Upper lobe of left lung (tissue), 6 donors: Measurements from ENCODE around the gene NRXN3. TPM values are rescaled to one million over a fixed set of nuclear protein-coding genes. Genes with fewer than 3 reads are reported as not detected.

Source experiments
- ATAC-seq, 2 donors: fragments of 200-7000 bp; cut with Tn5 transposase; one replicate each; pipeline ENCODE4 v1.9.1; 2022; ENCODE audit warnings: mild to moderate bottlenecking in 2 of 2, moderate library complexity in 2 of 2; ENCODE audit not compliant: low FRiP score in 2 of 2
- DNase-seq, 2 donors: peaks; one replicate each; pipeline ENCODE4 v3.0.0-alpha.2; 2019 to 2020
- H3K27ac ChIP-seq, 4 donors: fragments of 200-600 bp; sonication (generic); one replicate each; pipeline ENCODE4 v1.5.1; 2016 to 2019
- H3K27me3 ChIP-seq, 4 donors: fragments of 200-600 bp; sonication (generic); one replicate each; pipeline ENCODE4 v1.5.1; 2017 to 2019
- H3K36me3 ChIP-seq, 4 donors: fragments of 200-600 bp; sonication (generic); one replicate each; pipeline ENCODE4 v1.5.1; 2016 to 2019
- H3K4me1 ChIP-seq, 4 donors: fragments of 200-600 bp; sonication (generic); one replicate each; pipeline ENCODE4 v1.5.1; 2018 to 2019
- H3K4me3 ChIP-seq, 4 donors: fragments of 200-600 bp; sonication (generic); one replicate each; pipeline ENCODE4 v1.5.1; 2017 to 2019; ENCODE audit warnings: mild to moderate bottlenecking in 2 of 4, moderate library complexity in 1 of 4
- H3K9me3 ChIP-seq, 4 donors: fragments of 200-600 bp; sonication (generic); one replicate each; pipeline ENCODE4 v1.5.1; 2018 to 2019
- EP300 ChIP-seq, 4 donors: sonication (generic); formaldehyde crosslinking; IDR thresholded peaks; one replicate each; pipeline ENCODE4 v1.5.1; 2017; ENCODE audit warnings: antibody characterized with exemption in 4 of 4, control low read depth in 2 of 4
- POLR2A ChIP-seq, 4 donors: fragments of 450-650 bp; IDR thresholded peaks; one replicate each; pipeline ENCODE4 v1.5.1; 2016 to 2017; ENCODE audit warnings: antibody characterized with exemption in 4 of 4, mild to moderate bottlenecking in 2 of 4
- POLR2AphosphoS5 ChIP-seq, 2 donors: sonication (generic); formaldehyde crosslinking; IDR thresholded peaks; one replicate each; pipeline ENCODE4 v1.5.1; 2017; ENCODE audit warnings: antibody characterized with exemption in 2 of 2
- WGBS, 2 donors: methylation state at CpG; one replicate each; pipeline ENCODE4 v1.1.5; 2017 to 2018; 5-methylcytosine and 5-hydroxymethylcytosine counted together
- total RNA-seq, 6 donors: library from RNA; depleted of rRNA in 4 of 6; stranded (reverse); fragments of >200 nt in 4 of 6; gene quantifications; one replicate each; pipeline versions ENCODE4 v1.1.0 to v1.2.1, GENCODE V29; 2016 to 2021
- TF ChIP-seq, protein P1 (sequence below), 6 experiments: fragments of 450-650 bp in 4 of 6; fragments of 200-600 bp in 2 of 6; sonication (generic) in 2 of 6; IDR thresholded peaks; one replicate each; pipeline ENCODE4 v1.5.1; 2016 to 2019; ENCODE audit warnings: antibody characterized with exemption in 6 of 6
- donor health status: DM: no; HTN: no; CAD: no; lungs with moderate emphysema.
- donor health status: DM: no; HTN: yes; CAD: no; lungs with severe emphysema.

Gene NRXN3
- total RNA-seq, 6 donors from 2014 or later, result 4.4 to 14.9 (median 7.2) TPM

DNA sequence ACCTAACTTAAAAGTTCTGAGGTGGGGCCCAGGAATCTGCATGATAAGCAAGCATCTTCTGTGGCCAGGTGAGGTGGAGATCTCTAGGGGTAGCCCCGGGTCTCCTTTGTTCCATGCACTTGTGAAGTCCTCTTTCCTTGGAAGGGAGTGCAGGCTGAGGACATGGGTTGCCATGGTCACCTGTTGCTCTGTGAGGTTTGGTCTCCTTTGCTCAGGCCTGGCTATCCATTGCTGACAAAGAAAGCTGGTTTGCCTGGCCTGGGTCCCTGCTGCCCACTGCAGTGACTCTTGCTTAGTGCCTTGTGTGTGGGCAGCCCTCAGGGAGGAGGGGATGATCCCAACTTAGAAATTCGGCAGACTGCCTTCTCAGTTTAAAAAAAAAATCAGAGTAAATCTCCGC, 11.1 kb downstream of the NRXN3 start:
- Histone ChIP-seq H3K4me1 (no peaks in the 10 kb centered on the region), H3K27ac (no peak overlapping the region), H3K27me3 (no peaks in the 10 kb centered on the region), H3K36me3 (no peaks in the 10 kb centered on the region), H3K4me3 (no peak overlapping the region), H3K9me3 (no peaks in the 10 kb centered on the region)
- no peak for DNase-seq
- TF ChIP-seq POLR2AphosphoS5 (IDR thresholded peaks at IDR 0.05), result no peak
- TF ChIP-seq POLR2A (IDR thresholded peaks at IDR 0.05), result no peak
- TF ChIP-seq, protein P1, sequence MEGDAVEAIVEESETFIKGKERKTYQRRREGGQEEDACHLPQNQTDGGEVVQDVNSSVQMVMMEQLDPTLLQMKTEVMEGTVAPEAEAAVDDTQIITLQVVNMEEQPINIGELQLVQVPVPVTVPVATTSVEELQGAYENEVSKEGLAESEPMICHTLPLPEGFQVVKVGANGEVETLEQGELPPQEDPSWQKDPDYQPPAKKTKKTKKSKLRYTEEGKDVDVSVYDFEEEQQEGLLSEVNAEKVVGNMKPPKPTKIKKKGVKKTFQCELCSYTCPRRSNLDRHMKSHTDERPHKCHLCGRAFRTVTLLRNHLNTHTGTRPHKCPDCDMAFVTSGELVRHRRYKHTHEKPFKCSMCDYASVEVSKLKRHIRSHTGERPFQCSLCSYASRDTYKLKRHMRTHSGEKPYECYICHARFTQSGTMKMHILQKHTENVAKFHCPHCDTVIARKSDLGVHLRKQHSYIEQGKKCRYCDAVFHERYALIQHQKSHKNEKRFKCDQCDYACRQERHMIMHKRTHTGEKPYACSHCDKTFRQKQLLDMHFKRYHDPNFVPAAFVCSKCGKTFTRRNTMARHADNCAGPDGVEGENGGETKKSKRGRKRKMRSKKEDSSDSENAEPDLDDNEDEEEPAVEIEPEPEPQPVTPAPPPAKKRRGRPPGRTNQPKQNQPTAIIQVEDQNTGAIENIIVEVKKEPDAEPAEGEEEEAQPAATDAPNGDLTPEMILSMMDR (IDR thresholded peaks at IDR 0.05), result no peak
- no peak for TF ChIP-seq EP300 (IDR thresholded peaks at IDR 0.05)
- WGBS, 2 donors, result 82 to 83% methylated on average over 2 to 3 of the region's 3 CpGs
- ATAC-seq, result no peak

DNA sequence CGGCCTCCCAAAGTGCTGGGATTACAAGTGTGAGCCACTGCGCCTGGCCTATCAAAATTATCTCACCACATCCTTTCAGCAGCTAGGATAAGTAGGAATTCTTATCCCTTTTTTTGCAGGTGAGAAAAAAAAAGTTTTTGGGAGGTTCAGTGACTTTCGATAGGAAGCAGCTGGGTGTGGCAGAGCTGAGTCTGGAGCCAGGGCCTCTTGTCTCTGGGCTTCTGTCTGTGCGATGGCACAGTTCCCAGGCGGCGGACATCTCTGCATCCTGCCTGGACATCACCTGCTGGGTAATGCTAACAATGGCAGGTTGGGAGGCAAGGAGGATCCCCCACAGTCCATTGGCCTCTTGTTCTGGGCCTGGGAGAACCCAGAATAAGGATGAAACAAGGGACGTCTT, 12.5 kb downstream of the NRXN3 start:
- H3K27me3 ChIP-seq, result no peaks in the 10 kb centered on the region
- no peaks in the 10 kb centered on the region for H3K9me3 ChIP-seq
- TF ChIP-seq POLR2A (IDR thresholded peaks at IDR 0.05), result no peak
- no peak for TF ChIP-seq POLR2AphosphoS5 (IDR thresholded peaks at IDR 0.05)
- TF ChIP-seq EP300 (IDR thresholded peaks at IDR 0.05), result no peak
- TF ChIP-seq, protein P1 (IDR thresholded peaks at IDR 0.05), result no peak
- no peak for DNase-seq
- no peaks in the 10 kb centered on the region for H3K4me1 ChIP-seq
- ATAC-seq, result no peak
- no peak overlapping the region for H3K4me3 ChIP-seq
- no peak overlapping the region for H3K27ac ChIP-seq
- no peaks in the 10 kb centered on the region for H3K36me3 ChIP-seq
- WGBS, 2 donors, result 78 to 85% methylated on average over 7 of the region's 7 CpGs

DNA sequence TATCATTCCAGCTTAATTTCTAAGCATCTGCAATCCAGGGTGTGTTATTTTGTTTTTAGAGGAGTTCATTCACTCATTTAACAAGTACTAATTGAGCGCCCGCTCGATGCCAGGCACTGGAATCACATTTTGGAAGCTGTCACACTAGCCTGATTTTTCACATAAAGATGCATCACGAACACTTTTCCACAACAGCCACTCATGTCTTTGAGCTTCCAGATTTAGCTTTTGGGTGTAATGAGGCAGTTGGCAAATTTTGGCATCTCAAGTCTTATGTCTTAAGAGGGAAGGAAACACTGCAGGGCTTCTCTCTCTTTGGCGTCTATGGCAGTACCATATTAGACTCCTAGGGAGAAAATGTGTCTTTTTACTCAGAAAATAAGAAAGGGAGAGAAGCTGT, 14.0 kb downstream of the NRXN3 start:
- no peaks in the 10 kb centered on the region for H3K27me3 ChIP-seq
- DNase-seq (no peak), ATAC-seq (no peak)
- H3K36me3 ChIP-seq, result no peaks in the 10 kb centered on the region
- TF ChIP-seq POLR2AphosphoS5 (IDR thresholded peaks at IDR 0.05) (no peak), EP300 (IDR thresholded peaks at IDR 0.05) (no peak), POLR2A (IDR thresholded peaks at IDR 0.05) (no peak)
- TF ChIP-seq, protein P1 (IDR thresholded peaks at IDR 0.05), result no peak
- no peak overlapping the region for H3K4me3 ChIP-seq
- WGBS, 2 donors, result 90 to 97% methylated on average over 5 of the region's 5 CpGs
- H3K27ac ChIP-seq, result no peak overlapping the region
- no peaks in the 10 kb centered on the region for H3K9me3 ChIP-seq
- no peaks in the 10 kb centered on the region for H3K4me1 ChIP-seq

DNA sequence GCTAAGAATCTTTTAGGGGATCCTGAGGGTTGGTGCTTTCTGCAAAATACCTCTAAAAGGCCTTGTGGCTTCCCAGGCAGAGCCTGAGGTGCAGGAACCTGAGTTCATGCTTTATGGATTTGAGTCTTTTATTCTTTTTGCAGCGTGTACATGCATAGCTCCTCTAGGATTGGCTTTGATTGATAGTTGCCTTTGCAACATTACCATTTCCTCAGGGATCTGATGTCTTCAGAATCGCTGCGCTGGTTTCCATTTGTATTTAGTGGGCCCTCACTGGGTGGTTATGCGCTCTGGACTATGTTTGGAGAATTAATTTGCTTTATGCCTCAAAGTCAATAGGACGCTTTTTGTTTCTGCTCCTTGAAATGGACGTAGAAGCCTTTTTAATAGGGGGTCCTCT, 16.1 kb downstream of the NRXN3 start:
- Histone ChIP-seq H3K27ac (no peak overlapping the region), H3K9me3 (no peaks in the 10 kb centered on the region), H3K27me3 (no peaks in the 10 kb centered on the region), H3K4me1 (no peaks in the 10 kb centered on the region), H3K4me3 (no peak overlapping the region), H3K36me3 (no peaks in the 10 kb centered on the region)
- ATAC-seq (no peak), DNase-seq (no peak)
- TF ChIP-seq EP300 (IDR thresholded peaks at IDR 0.05), result no peak
- TF ChIP-seq, protein P1 (IDR thresholded peaks at IDR 0.05), result no peak
- no peak for TF ChIP-seq POLR2A (IDR thresholded peaks at IDR 0.05)
- TF ChIP-seq POLR2AphosphoS5 (IDR thresholded peaks at IDR 0.05), result no peak
- whole genome bisulfite sequencing, 2 donors, result 89 to 91% methylated on average over 6 of the region's 6 CpGs

DNA sequence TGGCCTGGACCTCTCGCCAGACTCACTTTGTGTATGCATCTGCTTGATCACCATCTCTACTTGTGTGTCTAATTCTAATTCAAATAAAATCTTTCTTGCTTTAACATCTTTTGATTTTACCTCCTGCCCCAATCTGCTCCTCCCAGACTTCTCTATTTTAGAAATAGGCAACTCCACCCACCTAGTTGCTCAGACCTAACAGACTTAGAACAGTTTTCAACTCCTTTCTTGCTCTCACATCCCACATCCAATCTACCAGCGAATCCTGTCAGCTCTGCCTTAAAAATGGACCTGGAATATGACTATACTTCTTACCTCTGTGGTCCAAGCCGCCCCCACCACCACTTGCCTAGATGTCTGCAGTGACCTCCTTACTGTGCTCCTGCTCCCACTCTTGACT, 18.7 kb downstream of the NRXN3 start:
- H3K9me3 ChIP-seq, result no peaks in the 10 kb centered on the region
- H3K4me3 ChIP-seq, result no peak overlapping the region
- ATAC-seq, result no peak
- H3K27me3 ChIP-seq, result no peaks in the 10 kb centered on the region
- TF ChIP-seq POLR2A (IDR thresholded peaks at IDR 0.05), result no peak
- no peak for TF ChIP-seq POLR2AphosphoS5 (IDR thresholded peaks at IDR 0.05)
- no peak for TF ChIP-seq EP300 (IDR thresholded peaks at IDR 0.05)
- TF ChIP-seq, protein P1 (IDR thresholded peaks at IDR 0.05), result no peak
- H3K4me1 ChIP-seq, result no peaks in the 10 kb centered on the region
- no peak for DNase-seq
- no peaks in the 10 kb centered on the region for H3K36me3 ChIP-seq
- 85 to 92% methylated on average over 3 of the region's 3 CpGs for WGBS, 2 donors
- H3K27ac ChIP-seq, result no peak overlapping the region
